D721Med (cell line): Measurements from ENCODE around the gene TTC38.
"Not testable (repeated sequence)": the region's sequence is repeated elsewhere in the genome, so short reads cannot be mapped to it uniquely, and the experiment has no call there.

ENCODE experiments used
- DNase-seq: peaks from one replicate; pipeline ENCODE4 v3.0.0; 2011; ENCODE audit warnings: low spot score; ENCODE audit not compliant: insufficient read length
- FAIRE-seq: peaks from 2 replicates; lab custom pipeline; 2011; peaks lifted over from hg19 to GRCh38; lab: Jason Lieb, UNC
- CTCF ChIP-seq: IDR thresholded peaks from 2 replicates; pipeline ENCODE4 v1.5.1; 2012; ENCODE audit warnings: mild to moderate bottlenecking, control low read depth; ENCODE audit not compliant: insufficient read depth; ENCODE audit errors: missing control alignments

Gene TTC38

GRCh38 chr22:46256358-46256958 lies 11.3 kb upstream of the TTC38 start:
- FAIRE-seq (no peak), DNase-seq (no peak)
- no peak for TF ChIP-seq CTCF

GRCh38 chr22:46259374-46259773 lies 8.4 kb upstream of the TTC38 start:
- FAIRE-seq (no peak), DNase-seq (no peak)
- TF ChIP-seq CTCF, result no peak

GRCh38 chr22:46260038-46260437 lies 7.8 kb upstream of the TTC38 start:
- DNase-seq, result no peak
- no peak for FAIRE-seq
- TF ChIP-seq CTCF, result no peak

- FAIRE-seq, result no peak
- no peak for DNase-seq
- TF ChIP-seq CTCF, result no peak
These were observed 5.2 kb upstream of the TTC38 start for GRCh38 chr22:46262449-46263215.

- FAIRE-seq, result no peak
These were observed 4.6 kb upstream of the TTC38 start, which contains the start of gene PKDREJ for GRCh38 chr22:46263216-46263590. Gene PKDREJ, minus strand, starts transcription at chr22:46263343. Its CDS starts 21 bp downstream, at chr22:46263322.

GRCh38 chr22:46264520-46264919 lies 3.3 kb upstream of the TTC38 start:
- FAIRE-seq, DNase-seq: not testable (repeated sequence)

More at GRCh38 chr22:46263216-46263590, 4.6 kb upstream of the TTC38 start, which contains the start of gene PKDREJ:
- DNase-seq, result no peak
- TF ChIP-seq CTCF, result no peak

GRCh38 chr22:46265627-46266026 lies 2.2 kb upstream of the TTC38 start:
- DNase-seq, FAIRE-seq: not testable (repeated sequence)

GRCh38 chr22:46269564-46269963 lies 1.8 kb downstream of the TTC38 start:
- DNase-seq (no peak), FAIRE-seq (no peak)
- TF ChIP-seq CTCF, result no peak
